Stimulated activated CD4-positive, alpha-beta T cell treated with anti-CD3 and anti-CD28 coated beads, Interleukin-12 subunit alpha, Interleukin-12 subunit beta, amount 100 ng/mL, for 4 hours (primary cell): ENCODE measurements around the gene KAZN.

Source experiments
- DNase-seq: peaks from one replicate; pipeline ENCODE4 v3.0.0-alpha.2; 2020

KAZN gene

GRCh38 chr1:14808768-14809167, 210.3 kb downstream of the KAZN start:
- DNase-seq = no peak

DNA sequence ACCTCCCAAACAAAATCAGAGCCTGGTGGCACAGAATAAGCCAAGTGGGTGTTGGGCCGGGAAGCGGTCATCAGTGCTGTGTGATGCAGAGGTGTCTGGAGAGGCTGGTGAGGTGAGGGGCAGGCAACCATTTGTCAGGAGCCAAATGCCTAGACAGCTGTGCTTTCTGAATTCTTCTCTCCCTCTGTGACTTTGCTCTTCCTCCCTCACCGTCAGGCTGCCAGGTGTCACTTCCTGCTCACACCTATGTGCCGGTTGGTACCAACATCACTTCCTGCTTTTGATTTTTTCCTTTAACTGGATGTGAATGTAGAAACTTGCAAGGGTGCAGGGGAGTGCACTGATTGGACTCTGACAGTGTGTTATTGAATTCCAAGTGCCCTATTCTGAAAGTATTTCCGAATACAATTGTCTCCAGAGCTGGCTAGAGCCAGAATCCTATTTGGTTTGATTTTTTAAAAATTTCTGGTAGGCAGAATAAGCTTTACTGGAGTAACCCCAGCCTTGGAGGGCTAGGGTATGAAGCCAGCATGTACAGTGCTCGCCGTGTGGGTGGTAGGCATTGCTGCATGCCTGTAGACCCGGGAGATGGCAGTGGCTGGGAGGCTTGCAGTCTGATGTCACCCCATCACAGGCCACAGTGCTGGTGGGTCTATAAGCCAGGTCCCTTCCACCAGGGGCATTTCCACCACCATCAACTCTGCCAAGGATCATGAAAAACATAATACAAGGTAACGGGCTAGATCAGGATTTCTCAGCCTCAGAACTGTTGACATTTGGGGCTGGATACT, 210.9 kb downstream of the KAZN start:
- DNase-seq = no peak

DNA sequence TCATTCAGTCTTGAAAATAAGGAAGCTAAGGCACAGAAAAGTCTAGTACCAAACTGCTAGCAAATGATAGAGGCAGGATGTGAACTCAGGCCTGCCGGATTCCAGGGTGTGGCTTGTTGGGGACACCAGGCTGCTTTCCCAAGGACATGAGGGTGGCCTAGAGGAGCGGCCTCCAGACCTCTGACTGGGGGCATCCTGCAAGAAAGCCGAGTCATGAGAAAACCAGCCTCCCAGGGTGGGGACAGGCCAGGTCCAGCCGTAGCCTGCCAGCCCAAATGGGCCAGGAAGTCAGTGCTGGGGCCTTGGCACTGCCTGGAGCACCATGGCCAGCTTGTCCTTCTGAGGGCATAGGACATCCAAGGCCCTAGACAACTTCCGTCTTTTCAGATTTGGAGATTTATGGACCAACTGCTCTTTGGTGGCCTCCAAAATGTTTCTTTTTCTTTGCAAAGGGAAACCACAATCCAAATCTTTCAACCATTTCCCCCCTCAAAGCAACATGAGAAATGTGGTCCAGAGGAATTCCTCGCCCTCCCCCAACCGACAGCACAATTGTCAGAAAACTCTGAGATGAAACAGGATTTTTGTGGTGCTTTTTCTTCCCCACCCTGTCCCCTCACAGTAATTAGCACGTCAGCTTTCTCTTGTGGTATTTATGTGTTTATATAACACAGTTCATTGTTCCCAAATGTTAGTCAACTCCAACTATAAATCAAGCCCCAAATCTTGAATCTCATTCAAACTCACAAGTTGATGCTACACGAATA, 212.3 kb downstream of the KAZN start:
- no peak for DNase-seq

- no peak for DNase-seq
These were observed 213.1 kb downstream of the KAZN start for GRCh38 chr1:14811573-14811972.

- no peak for DNase-seq
These were observed 213.7 kb downstream of the KAZN start for GRCh38 chr1:14812189-14812588.

DNA sequence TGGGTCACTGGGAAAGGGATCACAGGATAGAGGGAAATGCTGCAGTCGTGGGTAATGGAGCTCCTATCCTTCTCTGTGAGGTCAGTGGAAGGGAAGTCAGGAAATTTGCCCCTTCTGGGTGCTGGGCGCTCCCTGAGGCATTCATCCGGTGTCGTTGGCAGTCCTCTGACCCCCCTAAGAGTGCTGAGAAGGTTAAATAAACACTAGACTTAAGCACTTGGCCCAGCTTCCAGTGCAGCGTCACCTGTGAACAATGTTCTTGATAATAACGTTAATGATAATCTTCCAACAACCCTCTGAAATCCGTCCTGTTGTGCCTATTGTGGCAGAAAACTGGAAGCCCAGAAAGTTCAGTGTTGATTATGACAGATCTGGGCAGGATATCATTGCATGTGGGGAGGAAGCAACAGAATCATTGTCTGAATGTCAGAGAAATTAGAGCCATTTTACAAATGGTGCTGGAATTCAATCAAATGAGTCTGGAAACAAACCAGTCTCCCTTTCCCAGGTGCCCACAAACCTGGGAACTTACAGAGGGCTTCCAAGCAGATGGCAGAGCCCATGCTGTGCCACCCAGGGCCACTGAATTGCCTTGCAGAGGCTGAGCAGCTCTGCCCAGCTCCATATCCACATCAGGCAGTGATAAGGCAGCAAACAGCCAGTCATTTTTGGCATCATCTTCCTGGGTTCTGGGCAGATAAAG, 216.8 kb downstream of the KAZN start:
- no peak for DNase-seq

GRCh38 chr1:14817223-14818170, 219.0 kb downstream of the KAZN start:
- DNase-seq = no peak

DNA sequence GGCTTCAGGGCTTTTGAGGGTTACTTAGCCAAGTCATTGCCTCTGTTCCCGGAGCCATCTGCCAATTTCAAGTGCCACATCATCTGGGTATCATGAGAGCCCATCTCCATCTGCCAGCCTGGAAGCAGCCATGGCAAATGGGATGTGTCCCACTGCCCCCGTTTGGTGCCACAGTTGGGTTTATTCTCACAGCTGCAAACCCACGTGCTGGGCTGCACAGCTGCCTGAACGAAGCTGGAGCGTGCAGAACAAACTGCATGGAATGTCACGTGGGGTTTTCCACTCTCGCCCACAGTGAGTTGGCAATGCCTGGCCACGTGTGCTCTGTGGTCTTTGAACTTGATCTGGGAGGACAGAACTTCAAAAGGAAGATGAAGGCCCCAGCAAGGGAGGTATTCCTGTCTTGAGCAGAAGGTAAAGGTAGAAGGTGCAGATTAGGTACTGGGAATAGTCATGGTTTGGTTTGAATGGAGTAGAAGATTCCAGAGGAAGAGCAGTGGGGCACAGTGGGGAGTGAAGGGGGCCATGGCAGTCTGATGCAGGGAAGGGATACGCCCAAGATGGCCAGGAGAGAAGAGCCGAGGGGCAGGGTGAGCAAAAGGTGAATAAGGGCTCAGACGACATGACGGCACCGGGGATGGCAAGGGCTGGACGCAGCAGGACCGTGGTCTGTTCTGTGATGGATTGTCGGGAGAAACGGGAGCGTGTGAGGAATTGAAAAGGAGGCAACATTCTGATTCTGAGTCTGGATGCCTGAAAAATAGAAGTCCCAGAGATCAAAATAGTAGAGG, 222.0 kb downstream of the KAZN start:
- no peak for DNase-seq

GRCh38 chr1:14822493-14822892, 224.0 kb downstream of the KAZN start:
- DNase-seq = no peak

- no peak for DNase-seq
These were observed 224.5 kb downstream of the KAZN start for GRCh38 chr1:14822996-14823395.

DNA sequence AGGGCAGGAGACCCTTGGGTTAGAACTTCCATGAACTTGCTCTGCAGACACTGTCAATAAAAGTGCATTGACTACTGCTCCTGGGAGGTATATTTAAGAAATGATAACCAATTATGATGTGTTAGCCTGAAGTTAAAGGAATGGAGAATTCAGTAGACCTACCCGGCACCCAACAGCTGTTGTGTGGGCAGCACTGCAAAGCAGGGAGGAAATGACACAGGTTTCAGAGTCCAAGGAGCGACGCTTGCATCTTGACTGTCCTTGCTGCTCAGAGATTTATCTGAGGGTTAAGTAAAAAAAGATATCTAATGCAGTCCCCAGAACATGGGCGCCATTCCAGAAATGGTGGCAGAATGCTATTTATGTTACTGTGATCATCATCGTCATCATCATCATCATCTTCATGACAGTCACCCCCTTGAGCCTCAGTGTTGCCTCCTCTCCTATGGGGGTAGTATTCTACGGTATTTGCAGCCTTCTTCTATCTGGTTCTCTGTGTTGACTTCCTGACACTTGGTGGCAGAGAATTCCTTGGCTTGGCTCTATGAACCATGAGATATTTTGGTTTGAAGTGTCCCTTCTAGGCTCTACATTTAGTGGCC, 225.9 kb downstream of the KAZN start:
- no peak for DNase-seq

- no peak for DNase-seq
These were observed 226.9 kb downstream of the KAZN start for GRCh38 chr1:14825396-14825795.

DNA sequence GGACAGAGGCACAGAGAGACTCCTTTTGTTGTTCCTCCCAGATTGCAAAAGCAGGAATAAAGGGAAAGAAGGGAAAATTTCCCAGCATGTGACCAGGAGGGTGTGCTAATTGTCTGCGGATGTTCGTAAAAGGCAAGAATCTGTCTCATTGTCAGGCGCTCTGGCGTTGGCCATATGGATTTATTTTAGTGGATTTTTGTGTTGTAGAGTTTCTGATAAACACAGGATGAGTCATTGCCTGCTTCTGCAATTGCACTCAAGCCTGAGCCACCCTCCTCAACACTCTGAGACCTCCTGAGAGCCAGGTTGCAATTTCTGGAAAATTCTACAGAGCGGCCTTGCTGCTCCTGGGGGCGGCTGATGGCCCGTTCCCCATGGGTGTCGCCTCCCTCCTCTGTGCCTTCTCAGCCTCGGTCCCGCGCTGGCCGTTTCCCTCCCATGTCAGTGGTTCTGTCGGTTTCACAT, 227.7 kb downstream of the KAZN start:
- DNase-seq = no peak

DNA sequence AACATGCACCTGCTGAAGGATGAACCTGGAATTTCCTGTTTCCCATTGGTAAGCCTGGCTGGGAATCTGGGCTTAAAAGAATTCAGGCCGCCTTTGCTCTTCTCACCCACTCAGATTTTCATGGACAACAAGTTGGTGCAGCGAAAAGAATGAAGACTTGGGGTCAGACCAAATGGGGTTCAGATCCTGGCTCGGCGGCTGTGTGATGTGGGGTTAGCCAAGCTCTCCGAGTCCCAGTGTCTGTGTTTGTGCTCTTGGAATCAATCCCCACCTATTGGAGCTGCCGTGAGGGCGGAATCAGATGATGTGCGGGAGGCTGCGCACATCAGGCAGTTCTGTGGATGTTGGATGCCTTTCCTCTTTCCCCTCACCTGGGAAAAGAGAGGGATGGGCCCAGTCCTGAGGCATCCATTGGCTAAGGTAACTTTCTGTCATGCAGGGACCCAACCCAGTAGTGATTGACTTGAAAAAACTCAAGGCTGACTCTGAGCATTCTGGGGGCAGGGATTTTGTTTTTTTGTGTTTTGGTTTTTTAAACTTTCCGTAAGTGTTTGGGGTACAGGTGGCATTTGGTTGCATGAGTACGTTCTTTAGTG, 228.3 kb downstream of the KAZN start:
- DNase-seq = no peak

- DNase-seq = no peak
These were observed 229.4 kb downstream of the KAZN start for GRCh38 chr1:14827870-14828269.

- DNase-seq = no peak
These were observed 230.2 kb downstream of the KAZN start for GRCh38 chr1:14828665-14829064.

DNA sequence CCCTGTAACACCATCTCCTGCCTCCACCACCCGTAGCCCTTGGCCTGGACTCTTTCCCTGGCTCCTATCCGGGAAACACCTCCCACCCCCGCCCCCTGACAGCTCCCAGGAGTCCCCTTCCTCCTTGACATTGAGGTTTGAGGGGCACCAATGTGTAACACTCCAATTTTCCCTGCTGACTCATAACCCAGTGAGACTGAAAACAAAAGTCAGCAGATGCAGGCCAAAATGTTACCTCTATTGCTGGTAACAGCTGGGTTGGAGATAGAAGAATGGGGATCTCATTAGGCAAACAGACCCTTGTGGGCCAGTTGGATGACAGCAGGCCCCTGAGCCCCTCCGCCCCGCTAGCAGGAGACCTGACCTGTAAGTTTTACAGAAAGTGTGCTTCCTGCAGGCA, 237.2 kb downstream of the KAZN start:
- no peak for DNase-seq

GRCh38 chr1:14836426-14837140, 238.1 kb downstream of the KAZN start:
- no peak for DNase-seq

DNA sequence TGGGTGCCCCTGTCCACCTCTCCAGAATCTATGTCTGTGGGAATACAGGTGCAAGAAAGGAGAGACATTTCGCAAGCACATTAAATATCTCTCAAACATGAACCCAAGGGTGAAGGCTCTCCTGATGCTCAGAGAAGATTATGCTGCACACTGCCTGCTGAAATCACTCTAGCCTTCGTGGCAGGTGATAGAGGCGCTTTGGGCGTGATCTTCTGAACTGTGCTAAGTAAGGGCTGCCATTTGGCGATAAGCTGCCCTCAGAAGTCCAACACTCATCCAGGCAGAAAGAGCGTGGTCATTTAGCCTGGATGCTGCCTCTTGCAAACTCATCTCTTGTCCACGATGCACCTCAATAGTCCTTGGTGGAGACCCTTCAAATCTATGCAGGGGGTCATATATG, 241.9 kb downstream of the KAZN start:
- no peak for DNase-seq

- no peak for DNase-seq
These were observed 243.0 kb downstream of the KAZN start for GRCh38 chr1:14841456-14841855.
